Eye (tissue), 1 donor: ENCODE results near the gene KLRF1.

Experiments used
- DNase-seq: peaks from one replicate; pipeline ENCODE4 v3.0.0-alpha.2; 2015

KLRF1 gene

DNA sequence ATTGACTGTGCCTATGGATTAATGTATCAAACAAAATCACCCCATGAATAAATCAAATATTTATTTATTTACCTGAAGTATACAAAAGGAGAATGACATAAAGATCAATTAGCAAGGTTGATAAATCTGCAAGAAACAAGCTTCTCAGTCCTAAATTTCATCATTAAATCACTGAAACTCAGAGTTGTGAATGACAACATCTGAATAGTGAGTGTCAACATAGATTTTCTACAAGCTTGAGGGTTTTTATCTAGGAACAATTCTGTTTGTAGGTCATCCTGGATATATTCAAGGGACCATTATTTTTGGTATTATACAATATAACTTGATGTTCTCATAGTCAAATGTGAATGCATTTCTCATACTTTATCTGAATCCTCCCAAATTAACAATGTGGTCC is 17.4 kb upstream of the KLRF1 start:
- no peak for DNase-seq

DNA sequence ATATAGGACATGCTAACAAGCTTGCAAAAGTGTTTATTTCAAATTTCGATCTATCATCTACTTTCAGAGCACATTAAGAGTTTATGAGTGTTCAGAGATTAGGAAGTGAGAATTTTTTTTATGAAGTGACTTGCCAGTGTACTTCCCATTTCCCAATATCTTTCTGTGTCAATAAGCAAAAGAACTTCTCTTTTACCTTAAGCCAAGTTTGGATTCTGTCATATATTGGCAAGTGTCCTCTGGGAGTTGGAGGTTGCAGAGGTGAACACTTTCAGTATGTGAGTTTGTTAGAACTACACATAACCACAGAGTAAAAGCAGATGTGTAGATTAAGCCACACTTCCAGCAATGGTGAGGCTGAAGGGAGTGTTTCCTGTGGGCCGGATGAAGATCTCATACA is 16.6 kb upstream of the KLRF1 start:
- no peak for DNase-seq

DNA sequence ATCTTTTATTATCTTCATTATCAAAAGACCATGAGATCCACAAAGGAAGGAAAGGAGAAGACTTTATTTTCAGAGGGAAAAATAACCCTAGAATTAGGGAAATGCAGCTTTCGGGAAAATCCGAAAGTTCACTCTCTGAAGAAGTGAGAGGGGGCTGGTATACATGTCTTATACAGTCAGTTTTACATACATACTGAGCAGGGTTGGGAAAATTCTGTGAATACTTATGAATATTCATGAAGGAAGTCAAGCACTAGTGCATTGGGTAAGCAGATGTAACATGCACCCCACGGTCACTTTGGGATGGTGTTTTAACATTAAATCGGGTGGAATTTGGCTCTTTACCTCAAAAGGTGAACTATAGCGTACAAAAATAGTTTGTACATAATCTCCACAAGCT is 15.7 kb upstream of the KLRF1 start:
- DNase-seq: no peak

DNA sequence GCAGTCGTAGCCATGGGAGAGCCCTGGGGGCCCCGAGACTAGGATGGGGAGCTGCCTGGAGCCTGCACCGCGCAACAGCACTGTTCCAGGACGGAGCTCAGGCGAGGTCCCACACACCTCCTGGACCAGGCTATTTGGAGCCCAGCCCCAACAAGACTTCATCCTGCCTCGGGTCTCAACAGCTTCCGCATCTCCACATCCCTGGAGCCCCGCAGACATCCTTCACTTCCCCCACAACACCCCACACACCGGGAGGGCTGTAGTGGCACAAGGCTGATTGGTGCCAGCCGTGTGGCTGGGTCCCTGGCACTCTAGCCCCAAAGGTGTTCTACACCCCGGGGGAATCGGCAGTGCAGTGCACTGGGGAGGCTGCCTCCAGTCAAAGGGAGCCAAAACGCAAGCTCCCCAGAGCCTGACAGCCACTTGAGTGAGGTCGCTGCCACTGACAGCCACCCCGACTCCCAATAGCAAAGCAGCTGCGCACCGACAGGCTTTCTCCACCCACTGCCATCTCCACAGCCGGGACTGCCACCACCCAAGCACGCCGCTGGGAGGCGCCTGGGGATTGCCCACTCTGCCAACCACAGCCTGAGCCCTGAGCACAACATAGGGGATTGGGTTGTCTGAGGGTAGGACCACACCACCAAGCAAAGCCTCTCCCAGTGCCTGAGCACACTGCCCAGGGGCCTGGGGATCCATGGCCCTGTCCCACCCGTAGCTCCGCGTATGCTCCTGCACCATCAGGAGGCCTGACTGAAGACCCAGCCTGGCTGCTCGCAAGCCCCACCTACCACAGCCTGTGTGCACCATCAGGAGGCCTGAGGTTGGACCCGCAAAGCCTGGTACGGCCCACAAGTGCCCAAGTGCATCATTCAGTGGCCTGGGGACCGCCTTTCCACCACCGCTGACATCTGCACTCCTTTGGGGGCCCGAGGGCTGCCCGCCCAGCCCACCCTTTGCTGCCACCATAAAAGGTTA is 13.2 kb upstream of the KLRF1 start:
- no peak for DNase-seq

DNA sequence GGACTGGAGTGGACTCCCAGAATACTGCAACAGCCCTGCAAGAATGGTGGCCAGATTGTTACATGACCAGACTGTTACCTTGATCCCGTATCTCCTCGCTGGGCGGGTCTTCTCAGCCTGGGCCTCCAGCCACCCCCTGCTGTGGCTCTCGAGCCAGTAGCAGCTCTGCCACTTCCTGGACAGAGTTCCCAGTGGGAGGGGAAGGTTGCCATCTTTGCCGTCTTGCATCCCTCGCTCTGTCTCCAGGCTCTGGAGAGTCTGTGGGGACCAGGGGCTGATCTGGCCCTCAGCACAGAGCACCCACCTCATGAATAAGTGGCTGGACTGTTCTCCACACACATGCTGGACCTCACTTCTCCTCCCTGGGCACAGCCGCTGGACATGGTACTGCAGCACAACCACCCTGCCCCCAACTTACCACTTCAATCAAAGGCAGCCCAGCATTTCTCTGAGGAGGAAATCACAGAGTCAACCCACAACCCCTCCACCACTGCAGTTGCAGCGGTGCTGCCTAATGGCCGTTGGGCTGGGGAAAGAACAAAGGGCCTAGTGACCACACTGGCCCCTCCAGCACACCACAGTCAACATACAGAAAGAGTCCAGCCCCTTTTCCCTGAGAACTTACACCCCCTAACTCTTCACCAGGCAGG is 6.9 kb upstream of the KLRF1 start:
- DNase-seq: no peak

DNA sequence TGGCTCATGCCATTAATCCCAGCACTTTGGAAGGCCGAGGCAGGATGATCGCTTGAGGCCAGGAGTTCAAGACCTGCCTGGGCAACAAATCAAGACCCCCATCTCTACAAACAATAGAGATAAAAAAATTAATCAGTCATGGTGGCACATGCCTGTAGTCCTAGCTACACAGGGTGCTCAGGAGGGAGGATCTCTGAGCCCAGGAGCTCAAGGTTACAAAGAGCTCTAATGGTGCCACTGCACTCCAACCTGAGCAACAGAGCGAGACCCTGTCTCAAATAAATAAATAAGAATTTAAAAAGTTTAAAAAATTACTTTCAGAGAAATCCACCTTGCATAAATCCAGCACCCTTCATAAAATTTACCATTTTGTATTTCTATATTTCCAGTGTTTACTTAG is 2.2 kb downstream of the KLRF1 start:
- DNase-seq: no peak

DNA sequence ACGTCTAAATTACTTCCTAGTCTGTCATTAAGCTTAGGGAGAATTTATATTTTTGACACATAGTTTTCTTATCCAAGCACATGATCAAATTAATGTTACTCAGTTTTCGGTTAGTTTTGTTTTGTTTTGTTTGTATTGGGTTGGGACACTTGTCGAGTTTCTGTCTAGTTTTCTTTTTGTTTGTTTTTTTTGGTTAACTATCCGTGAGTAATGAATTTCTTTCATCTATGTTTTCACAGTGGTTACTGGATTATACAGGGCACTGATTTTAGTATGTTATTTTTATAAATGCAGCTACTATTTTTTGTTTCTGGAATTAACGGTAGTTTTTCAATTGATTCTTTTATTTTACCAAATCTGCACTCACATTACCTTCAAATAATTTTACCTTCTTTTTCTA is 2.7 kb downstream of the KLRF1 start:
- DNase-seq: no peak

DNA sequence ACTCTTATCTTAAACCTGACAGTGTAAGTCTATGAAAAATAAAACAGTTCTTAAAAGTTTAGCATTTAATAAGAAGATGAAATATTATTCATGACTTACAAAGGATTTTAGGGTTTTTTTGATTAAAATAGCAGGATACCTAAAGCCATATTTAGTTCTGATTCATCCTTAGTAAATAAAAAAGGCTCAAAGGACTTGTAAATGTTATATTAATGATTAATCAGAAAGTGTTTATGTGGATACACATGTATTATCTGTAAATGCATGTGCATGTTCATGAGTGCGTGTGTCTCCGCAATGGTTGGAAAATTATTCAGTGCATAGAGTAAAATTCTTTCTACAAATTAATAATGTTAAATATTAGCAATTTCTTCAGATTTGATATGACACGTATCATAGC is 4.4 kb downstream of the KLRF1 start:
- DNase-seq: no peak

DNA sequence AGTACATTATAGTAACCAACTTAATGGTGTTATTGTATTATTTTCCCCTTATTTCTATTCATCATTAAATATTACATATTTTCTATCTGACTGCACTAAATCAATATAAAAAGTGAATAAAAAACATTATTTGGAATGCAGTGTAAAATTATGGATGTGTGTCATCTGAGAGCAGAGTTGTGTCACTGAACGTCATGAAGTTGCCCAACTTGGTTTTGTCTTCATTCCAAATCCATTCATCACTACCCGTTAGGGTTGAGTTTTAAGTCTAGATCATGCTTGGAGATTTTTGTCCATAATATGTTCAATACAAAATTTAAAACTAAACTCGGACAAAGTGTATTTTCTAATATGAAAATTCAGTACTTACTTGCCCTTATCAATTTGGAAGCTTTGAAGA is 16.1 kb downstream of the KLRF1 start:
- no peak for DNase-seq

DNA sequence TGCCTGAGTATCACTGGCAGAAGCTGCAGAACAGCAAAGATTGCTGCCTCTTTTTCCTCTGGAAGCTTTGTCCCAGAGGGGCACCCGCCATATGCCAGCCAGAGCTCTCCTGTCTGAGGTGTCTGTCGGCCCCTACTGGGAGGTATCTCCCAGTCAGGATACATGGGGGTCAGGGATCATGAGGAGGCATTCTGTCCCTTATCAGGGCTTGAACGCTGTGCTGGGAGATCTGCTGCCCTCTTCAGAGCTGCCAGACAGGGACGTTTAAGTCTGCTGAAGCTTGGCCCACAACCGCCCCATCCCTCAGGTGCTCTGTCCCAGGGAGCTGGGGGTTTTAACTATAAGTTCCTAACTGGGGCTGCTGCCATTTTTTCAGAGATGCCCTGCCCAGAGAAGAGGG is 21.6 kb downstream of the KLRF1 start:
- no peak for DNase-seq

DNA sequence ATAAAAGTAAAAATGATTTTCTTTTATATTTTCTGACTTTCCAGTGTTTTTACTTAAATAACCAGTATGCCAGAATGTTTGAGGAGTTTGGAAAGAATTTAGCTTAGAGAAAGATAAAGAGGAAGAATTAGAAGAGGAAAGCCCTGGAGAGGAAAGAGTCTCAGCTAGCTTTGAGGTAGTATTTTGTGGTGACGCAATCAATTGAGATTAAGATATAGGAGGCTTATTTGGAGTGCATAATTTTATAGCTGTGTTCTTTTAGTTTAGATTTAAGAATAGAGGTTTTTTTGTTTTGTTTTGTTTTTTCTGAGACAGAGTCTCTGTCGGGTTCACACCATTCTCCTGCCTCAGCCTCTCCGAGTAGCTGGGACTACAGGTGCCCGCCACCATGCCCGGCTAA is 23.8 kb downstream of the KLRF1 start:
- no peak for DNase-seq

DNA sequence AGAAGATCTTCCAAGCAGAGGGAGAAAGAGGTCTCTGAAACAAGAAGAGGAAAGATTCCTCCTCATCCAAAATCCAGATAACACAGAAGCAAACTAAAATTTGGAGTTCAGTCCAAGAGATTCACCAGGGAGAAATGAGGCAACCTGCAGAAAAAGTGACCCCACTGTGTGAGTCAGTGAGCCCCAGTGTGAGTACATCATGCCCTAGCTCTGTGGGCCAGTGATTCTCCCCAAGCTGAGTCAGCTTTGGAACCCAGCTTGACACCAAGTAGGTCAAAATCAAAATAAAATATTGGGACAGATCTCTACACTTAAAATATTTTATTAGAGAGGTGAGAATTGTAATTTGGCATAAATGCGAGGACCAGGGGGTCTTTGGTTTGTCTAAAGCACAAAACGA is 24.6 kb downstream of the KLRF1 start:
- DNase-seq: no peak

DNA sequence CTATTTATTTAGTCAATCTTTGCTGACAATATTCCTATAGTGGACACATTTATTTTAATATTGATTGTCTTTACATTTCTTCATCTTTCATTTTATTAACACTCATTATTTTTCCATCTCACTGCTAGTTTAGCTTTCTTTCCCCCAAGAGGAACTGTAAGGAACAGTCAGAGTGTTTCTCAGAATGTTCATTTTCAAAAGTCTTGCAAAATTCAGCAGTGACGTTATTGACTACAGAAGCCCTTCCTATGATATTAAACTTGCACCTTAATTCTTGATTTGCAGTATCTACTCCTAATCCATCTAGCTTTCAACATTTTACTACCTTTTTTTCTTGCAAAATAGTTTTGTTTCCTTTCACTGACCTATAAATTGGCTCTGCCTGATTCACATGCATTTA is 28.9 kb downstream of the KLRF1 start:
- no peak for DNase-seq

DNA sequence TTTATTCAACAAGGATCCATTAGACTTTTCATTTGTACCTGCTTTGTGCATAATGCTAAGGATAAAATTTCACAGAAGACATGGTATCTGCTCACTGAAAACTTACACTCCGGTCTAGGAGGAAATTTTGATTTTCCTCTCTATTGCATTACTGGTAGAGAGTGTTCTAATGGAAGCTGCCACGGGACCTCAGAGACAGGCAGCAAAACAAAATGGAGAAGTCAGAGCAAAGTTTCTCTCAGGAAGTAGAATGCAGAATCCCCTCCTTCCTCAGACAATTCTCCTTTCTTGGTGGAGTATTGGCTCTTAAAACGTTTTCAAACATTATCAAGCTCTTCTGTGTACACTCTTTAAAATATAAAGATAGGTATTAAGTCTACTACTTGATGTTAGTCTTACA is 29.6 kb downstream of the KLRF1 start:
- no peak for DNase-seq

DNA sequence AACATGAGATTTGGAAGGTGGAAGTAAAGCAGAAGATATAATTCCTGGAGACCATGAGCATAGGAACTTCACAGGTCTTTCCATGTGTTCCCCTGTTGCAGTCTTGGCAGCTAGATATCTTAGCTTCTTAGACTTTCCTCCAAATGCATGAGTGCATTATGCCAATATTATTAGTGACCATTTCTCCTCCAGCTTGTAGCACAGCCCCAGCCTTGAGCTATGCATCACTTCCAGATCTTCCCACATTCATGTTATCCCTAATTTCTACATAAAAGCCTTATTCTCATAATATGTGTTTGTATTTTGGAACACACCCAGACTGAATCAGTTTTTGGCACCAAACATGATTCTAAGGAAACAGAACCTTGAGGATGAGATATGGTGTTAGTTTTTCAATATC is 30.9 kb downstream of the KLRF1 start:
- no peak for DNase-seq

DNA sequence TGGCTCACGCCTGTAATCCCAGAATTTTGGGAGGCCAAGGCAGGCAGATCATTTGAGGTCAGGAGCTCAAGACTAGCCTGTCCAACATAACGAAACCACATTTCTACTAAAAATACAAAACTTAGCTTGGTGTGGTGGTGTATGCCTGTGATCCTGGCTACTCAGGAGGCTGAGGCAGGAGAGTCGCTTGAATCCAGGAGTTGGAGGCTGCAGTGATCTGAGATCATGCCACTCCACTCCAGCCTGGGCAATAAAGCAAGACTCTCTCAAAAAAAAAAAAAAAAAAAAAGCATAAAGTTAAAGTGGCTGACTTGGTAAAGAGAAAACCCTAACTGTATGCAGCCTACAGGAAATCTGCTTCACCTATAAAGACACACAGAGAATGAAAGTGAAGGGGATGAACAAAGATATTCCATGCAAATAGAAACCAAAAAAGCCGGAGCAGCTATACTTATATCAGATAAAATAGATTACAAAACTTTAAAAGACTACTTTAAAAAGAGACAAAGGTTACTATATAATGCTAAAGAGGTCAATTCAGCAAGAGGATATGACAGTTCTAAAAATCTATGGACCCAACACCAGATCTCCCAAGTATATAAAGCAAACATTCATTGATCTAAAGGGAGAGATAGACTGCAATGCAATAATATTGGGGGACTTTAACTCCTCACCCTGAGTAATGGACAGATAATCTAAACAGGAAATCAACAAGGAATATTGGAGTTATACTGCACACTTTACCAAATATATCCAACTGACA is 37.8 kb downstream of the KLRF1 start:
- DNase-seq: no peak

DNA sequence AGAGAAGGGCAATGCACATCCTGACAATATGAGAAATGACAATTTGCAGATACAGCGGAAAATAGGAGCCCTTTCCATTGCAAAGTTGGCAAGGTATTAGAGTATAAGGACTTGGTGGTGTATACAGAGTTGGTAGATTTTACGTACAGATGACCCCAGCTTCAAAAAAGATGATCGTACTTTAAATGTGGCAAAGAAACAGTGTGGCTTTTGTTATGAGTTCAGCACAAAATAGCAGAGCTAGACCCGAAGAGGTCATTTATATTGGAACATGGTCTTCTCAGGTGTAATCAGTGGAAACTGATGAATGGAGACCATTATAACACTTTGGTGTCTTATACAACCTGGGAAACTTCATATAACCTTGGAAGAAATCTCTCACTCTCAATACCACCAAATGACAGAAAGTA is 39.6 kb downstream of the KLRF1 start:
- DNase-seq: no peak

DNA sequence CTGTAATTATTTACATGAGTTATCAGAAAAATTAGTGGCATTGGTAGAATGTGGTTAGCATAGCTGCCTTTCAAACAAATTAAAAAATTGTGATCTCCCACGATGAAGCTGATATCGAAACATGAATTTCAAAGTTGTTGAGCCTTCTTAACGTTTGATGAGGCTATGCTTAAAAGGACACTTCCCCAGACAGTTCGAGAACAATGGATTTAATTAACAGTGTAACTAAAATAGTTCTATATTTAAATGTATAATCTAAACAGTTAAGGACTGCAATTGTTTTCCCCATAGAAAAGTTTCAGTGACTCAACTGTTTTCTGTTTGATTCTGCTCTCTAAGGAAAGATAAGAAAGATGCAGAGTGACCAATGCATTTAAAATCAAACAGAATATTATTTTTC is 40.2 kb downstream of the KLRF1 start:
- no peak for DNase-seq

DNA sequence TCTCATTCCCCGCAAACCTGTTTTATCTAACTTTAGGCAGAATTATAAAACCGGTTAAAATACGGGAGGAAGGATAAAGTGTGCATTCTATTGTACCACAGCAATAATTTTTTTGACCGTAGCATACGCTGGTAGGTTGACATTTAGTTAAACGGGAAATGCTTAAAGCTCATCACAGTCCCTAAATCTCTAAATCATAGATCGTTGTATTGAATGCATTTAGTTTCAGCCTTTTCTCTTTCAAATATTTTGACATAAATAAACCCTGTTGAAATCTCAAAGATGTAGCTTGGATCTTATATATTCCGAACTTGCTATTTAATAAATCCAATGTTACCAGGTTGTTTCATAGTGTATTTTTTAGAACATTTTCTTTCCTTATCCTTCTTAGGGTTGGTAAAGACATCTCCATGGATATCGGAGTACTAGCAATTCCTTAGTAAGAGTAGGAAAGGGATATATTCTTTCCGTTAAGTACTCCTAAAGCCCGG is 41.1 kb downstream of the KLRF1 start:
- no peak for DNase-seq

DNA sequence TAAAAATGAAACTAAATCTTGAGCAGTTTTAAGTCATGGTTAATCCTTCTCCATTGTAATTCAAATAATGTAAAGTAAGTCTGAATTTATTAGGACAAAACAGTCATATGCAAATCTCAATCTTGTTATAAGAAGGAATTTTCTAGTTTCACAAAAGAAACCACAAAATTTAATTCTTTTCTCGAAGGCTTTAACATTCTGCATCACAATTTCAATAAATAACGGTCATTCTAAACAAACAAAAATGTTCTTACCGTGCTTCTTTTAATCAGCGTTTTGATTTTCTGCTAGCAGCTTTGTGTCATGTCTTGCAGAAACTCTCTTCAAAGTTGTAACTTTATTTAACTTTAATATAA is 41.6 kb downstream of the KLRF1 start:
- DNase-seq: no peak

DNA sequence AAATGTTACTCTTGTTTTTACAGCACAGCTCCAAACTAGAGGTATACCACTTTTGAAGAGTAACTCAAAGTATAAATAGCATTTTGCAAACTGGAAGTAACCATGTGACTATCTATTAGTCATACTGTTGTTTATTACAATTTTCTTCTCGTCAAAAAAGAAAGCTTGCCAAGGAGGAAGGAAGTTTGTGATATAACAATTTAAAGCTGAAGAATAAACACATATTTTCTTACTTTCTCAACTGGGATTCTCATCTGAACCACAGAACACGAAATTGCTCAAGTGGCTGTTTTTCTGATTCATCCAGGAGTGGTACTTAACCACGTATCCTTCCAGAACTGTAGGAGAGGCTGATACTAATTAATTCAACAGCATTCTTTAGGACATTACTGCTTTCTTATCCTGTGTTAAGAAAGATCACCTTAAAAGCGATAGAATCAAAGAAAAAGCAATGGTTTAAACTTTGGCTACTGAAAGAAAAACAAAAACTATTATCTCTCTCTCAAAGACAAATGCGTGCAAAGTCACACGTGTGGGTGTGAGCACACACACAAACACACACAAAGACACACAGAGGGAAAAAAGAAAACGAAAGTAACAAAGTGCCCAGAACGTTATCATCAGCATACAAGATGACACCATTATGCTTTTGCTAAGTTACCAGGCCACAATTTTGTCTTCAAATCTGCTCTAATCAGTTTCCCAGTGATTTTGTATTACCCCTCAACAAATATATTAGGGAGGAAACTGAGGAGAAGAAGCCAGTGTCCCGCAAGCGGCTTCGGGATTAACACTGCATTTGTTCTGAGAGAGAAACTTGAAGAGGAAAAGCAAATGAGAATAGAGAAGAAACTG is 42.3 kb downstream of the KLRF1 start, which contains the start of gene CLEC2B:
TSS of gene CLEC2B (minus strand) at position 48 of the 855 bp plus-strand sequence.
- DNase-seq: peak; percentile 15

DNA sequence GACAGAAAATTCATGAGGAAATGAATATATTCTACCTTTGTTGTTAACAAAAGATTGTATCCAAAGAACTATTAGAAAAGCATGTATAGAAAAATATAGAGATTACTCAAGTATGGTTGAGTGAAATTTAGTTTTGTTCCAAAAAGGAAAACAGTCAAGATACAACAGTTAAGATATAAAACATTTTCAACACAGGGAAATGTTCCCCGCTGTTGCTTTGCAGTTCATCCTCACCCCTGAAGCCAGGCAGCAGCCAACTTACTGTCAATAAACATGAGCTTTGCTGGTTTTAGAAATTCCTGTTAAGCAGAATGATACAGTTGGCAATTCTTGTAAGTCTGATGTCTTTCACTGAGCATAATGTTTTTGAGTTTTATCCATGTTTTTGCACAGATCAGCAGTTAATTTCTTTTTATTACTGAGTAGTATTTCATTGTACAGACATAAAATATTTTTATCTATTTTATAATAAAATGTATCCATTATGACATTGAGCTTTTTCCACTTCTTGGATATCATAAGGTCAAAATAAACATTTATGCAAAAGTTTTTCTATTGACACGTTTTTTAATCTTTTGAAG is 43.1 kb downstream of the KLRF1 start:
- DNase-seq: peak; percentile 3
